Keratinocyte (primary cell): ENCODE results near the gene F11R. TPM values are rescaled to one million over a fixed set of nuclear protein-coding genes. Genes with fewer than 3 reads are reported as not detected.
A peak's percentile ranks its signal among the peaks of the same experiment; 100 is the strongest.

Experiments
- DNase-seq: peaks from one replicate; pipeline ENCODE4 v3.0.0-alpha.2; 2011; ENCODE audit warnings: low read depth, missing footprints, low spot score
- FAIRE-seq: peaks from 2 replicates; lab custom pipeline; 2011; peaks lifted over from hg19 to GRCh38; lab: Jason Lieb, UNC
- H2AFZ ChIP-seq: 2 replicates; pipeline ENCODE4 v1.6.0; 2012; ENCODE audit warnings: low read length, control low read depth, inconsistent platforms; ENCODE audit not compliant: control insufficient read depth
- H3K27ac ChIP-seq: 2 replicates; pipeline ENCODE4 v1.5.1; 2011; ENCODE audit warnings: low read length; ENCODE audit not compliant: control insufficient read depth, insufficient read depth
- H3K27me3 ChIP-seq: 3 replicates; pipeline ENCODE4 v1.6.0; 2011; ENCODE audit warnings: low read length; ENCODE audit not compliant: control insufficient read depth, insufficient read depth; ENCODE audit errors: extremely low read depth
- H3K36me3 ChIP-seq, 2 experiments: 2 replicates in 1 of 2; 3 replicates in 1 of 2; pipeline ENCODE4 v1.5.1; 2011; ENCODE audit warnings: low read length in 2 of 2, mild to moderate bottlenecking in 1 of 2; ENCODE audit not compliant: control insufficient read depth in 2 of 2, insufficient read depth in 2 of 2; ENCODE audit errors: extremely low read depth in 1 of 2
- H3K4me1 ChIP-seq: 3 replicates; pipeline ENCODE4 v1.5.1; 2011; ENCODE audit warnings: low read length; ENCODE audit not compliant: control insufficient read depth, insufficient read depth; ENCODE audit errors: extremely low read depth
- H3K4me2 ChIP-seq: 3 replicates; pipeline ENCODE4 v1.6.0; 2011; ENCODE audit warnings: low read depth, low read length; ENCODE audit not compliant: control insufficient read depth, insufficient read depth; ENCODE audit errors: extremely low read depth
- H3K4me3 ChIP-seq, 3 experiments: fragments of 200-600 bp in 1 of 3; sonication (generic) in 1 of 3; 2 replicates in 2 of 3; 3 replicates in 1 of 3; pipeline ENCODE4 v1.5.1; 2011 to 2016; ENCODE audit warnings: low read length in 3 of 3, mild to moderate bottlenecking in 3 of 3, control low read depth in 2 of 3, inconsistent platforms in 1 of 3, low read depth in 1 of 3, mixed read lengths in 1 of 3, mixed run types in 1 of 3, moderate library complexity in 1 of 3; ENCODE audit not compliant: control insufficient read depth in 2 of 3, insufficient read depth in 2 of 3; ENCODE audit errors: extremely low read depth in 1 of 3
- H3K79me2 ChIP-seq: 2 replicates; pipeline ENCODE4 v1.6.0; 2012; ENCODE audit warnings: low read length; ENCODE audit not compliant: control insufficient read depth, insufficient read depth
- H3K9ac ChIP-seq: 3 replicates; pipeline ENCODE4 v1.6.0; 2011; ENCODE audit warnings: low read length; ENCODE audit not compliant: control insufficient read depth, insufficient read depth; ENCODE audit errors: extremely low read depth
- H3K9me1 ChIP-seq: 3 replicates; pipeline ENCODE4 v1.6.0; 2011; ENCODE audit warnings: low read length; ENCODE audit not compliant: control insufficient read depth, insufficient read depth; ENCODE audit errors: extremely low read depth
- H3K9me3 ChIP-seq: 2 replicates; pipeline ENCODE4 v1.5.1; 2012; ENCODE audit warnings: low read depth, low read length; ENCODE audit not compliant: control insufficient read depth
- H4K20me1 ChIP-seq: 3 replicates; pipeline ENCODE4 v1.6.0; 2011; ENCODE audit warnings: low read length; ENCODE audit not compliant: control insufficient read depth, insufficient read depth; ENCODE audit errors: extremely low read depth
- CTCF ChIP-seq, 3 experiments: IDR thresholded peaks in 1 of 3; conservative IDR thresholded peaks in 1 of 3; optimal IDR thresholded peaks in 1 of 3; 2 replicates in 2 of 3; 3 replicates in 1 of 3; pipeline versions ENCODE3 to v1.5.1; 2011; ENCODE audit warnings: low read length in 3 of 3, mild to moderate bottlenecking in 3 of 3, moderate library complexity in 2 of 3, control low read depth in 1 of 3, inconsistent platforms in 1 of 3; ENCODE audit not compliant: insufficient read depth in 2 of 3; ENCODE audit errors: extremely low read depth in 1 of 3
- EZH2 ChIP-seq: IDR thresholded peaks from one replicate; pipeline ENCODE4 v1.6.1; 2012; ENCODE audit warnings: inconsistent platforms, mild to moderate bottlenecking, low read length, moderate library complexity
- dilution Hi-C: fragments of 300-500 bp; cut with MboI; formaldehyde crosslinking; loops from one replicate; pipeline ENCODE4 v1.7.0; 2020; ENCODE audit warnings: low sequenced_read_pairs; ENCODE audit not compliant: extremely low pct_ligation_motif_present
- polyA plus RNA-seq, 5 experiments: library from polyadenylated mRNA; depleted of rRNA in 3 of 5; stranded (reverse) in 3 of 5; stranded (forward) in 1 of 5; unstranded in 1 of 5; fragments of >200 nt; gene quantifications; 1 replicate in 1 of 5; 2 replicates in 3 of 5; 3 replicates in 1 of 5; pipeline versions ENCODE4 v1.2.1 to v1.2.3, GENCODE V29; 2011 to 2012; ENCODE audit warnings: missing spikeins in 2 of 5, low read depth in 1 of 5, low replicate concordance in 1 of 5

The F11R gene
- polyA plus RNA-seq, 1 donor (not counting 4 experiments of a cell fraction or from before 2014, with no cell fraction given): 224 TPM

- Histone ChIP-seq H3K9me3 (peaks cover 9% of the 10 kb centered on the region), H3K4me3 (peak overlapping the region; percentile 64 to 88 (median 66)), H2AFZ (peak overlapping the region; percentile 64), H3K9me1 (no peaks in the 10 kb centered on the region), H3K36me3 (peaks cover 12 to 13% of the 10 kb centered on the region in 2 experiments), H3K27ac (peak overlapping the region; percentile 96), H3K4me1 (peaks cover 7% of the 10 kb centered on the region), H3K9ac (peak overlapping the region; percentile 81), H4K20me1 (no peaks in the 10 kb centered on the region), H3K27me3 (no peaks in the 10 kb centered on the region), H3K4me2 (peak overlapping the region; percentile 89), H3K79me2 (peaks cover 13% of the 10 kb centered on the region)
- no peak for DNase-seq
- dilution Hi-C loops: no loop called here
- TF ChIP-seq EZH2 (no peak), CTCF (optimal IDR thresholded peaks at IDR 0.05 in 1 of 3, IDR thresholded peaks at IDR 0.05 in 1 of 3, conservative IDR thresholded peaks at IDR 0.05 in 1 of 3; ENCODE audit: extremely low read depth in 1 of 3, insufficient read depth in 2 of 3, low read length in 3 of 3) (no peak)
- peak; percentile 44 for FAIRE-seq
These were observed 24.2 kb upstream of the F11R start for GRCh38 chr1:161044908-161045735.

GRCh38 chr1:161044535-161044907 is 23.6 kb upstream of the F11R start:
- H3K36me3 ChIP-seq: peaks cover 17 to 19% of the 10 kb centered on the region in 2 experiments
- dilution Hi-C loops: no loop called here
- no peak for FAIRE-seq

More at GRCh38 chr1:161044535-161044907, 23.6 kb upstream of the F11R start:
- no peaks in the 10 kb centered on the region for H4K20me1 ChIP-seq
- no peaks in the 10 kb centered on the region for H3K27me3 ChIP-seq
- peaks cover 7% of the 10 kb centered on the region for H3K4me1 ChIP-seq
- H3K9me3 ChIP-seq: peaks cover 9% of the 10 kb centered on the region
- H3K4me2 ChIP-seq: peak overlapping the region; percentile 89
- no peak for DNase-seq
- H3K9me1 ChIP-seq: no peaks in the 10 kb centered on the region
- peak overlapping the region; percentile 64 for H2AFZ ChIP-seq
- H3K4me3 ChIP-seq: peak overlapping the region; percentile 64 to 88 (median 66)
- TF ChIP-seq CTCF (optimal IDR thresholded peaks at IDR 0.05 in 1 of 3, IDR thresholded peaks at IDR 0.05 in 1 of 3, conservative IDR thresholded peaks at IDR 0.05 in 1 of 3; ENCODE audit: extremely low read depth in 1 of 3, insufficient read depth in 2 of 3, low read length in 3 of 3): no peak
- TF ChIP-seq EZH2: no peak
- peak overlapping the region; percentile 81 for H3K9ac ChIP-seq
- H3K79me2 ChIP-seq: peaks cover 13% of the 10 kb centered on the region
- H3K27ac ChIP-seq: peak overlapping the region; percentile 96
